H7 (cell line): Measurements from ENCODE around the gene SRGAP2C. TPM values are rescaled to one million over a fixed set of nuclear protein-coding genes. Genes with fewer than 3 reads are reported as not detected.
"Not testable (repeated sequence)": the region's sequence is repeated elsewhere in the genome, so short reads cannot be mapped to it uniquely, and the experiment has no call there.

Source experiments
- DNase-seq: peaks from one replicate; pipeline ENCODE4 v3.0.0; 2012
- H3K27me3 ChIP-seq: 2 replicates; pipeline ENCODE4 v1.6.0; 2011; ENCODE audit warnings: mild to moderate bottlenecking, low read length; ENCODE audit not compliant: control insufficient read depth, insufficient read depth
- H3K36me3 ChIP-seq: replicated peaks from 2 replicates; pipeline ENCODE4 v1.5.1; 2011; ENCODE audit warnings: low read length; ENCODE audit not compliant: control insufficient read depth, insufficient read depth
- H3K4me3 ChIP-seq: 2 replicates; pipeline ENCODE4 v1.5.1; 2011; ENCODE audit warnings: low read depth, mild to moderate bottlenecking, control low read depth, low read length, moderate library complexity; ENCODE audit not compliant: insufficient read depth
- total RNA-seq: library from RNA; depleted of rRNA; stranded (reverse); fragments of >200 nt; shearing (Covaris generic); gene quantifications from 2 replicates; pipeline ENCODE4 v1.2.3, GENCODE V29; 2014

Gene SRGAP2C
- total RNA-seq, 1 experiment from 2014 or later = 36.7 TPM

DNA sequence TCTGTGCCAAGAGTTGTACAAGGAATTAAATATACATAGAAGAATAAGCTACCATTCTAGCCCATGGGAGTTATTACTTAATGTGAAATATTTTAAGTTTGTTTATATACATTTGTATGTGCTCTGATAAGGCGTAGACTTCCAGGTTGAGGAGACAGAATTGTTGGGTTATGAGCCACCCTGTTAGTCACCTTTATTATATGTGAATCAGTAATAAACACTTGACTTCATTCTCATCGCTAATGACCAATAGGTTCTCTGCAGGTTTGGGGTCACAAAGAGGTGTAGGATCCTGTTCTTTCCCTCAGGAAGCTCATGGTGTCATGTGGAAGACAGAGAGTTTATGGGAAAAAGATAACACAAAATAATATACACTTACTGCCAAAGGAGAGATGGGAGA is 117.1 kb downstream of the SRGAP2C start:
- not testable (repeated sequence) for DNase-seq, H3K27me3 ChIP-seq, H3K36me3 ChIP-seq, H3K4me3 ChIP-seq

DNA sequence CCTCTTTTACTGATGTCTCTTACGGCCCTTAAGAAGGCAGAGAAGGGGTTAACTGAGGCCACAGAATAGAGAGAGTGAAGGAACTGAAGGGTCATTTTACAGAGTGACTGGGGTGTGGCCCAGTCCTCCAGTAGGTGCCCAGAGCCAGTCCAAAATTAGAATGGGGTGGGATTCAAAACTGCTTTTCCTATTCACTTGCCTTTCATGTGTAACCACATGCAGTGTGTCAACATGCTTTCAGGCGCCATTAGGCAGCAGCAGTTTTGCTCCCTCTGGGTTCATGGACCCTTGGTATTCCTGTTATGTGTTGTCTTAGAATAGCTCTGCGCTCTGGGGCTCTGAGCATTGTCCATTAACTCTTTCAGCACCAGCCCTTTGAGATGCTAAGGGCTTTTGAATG is 123.0 kb downstream of the SRGAP2C start:
- H3K36me3 ChIP-seq, H3K27me3 ChIP-seq, DNase-seq, H3K4me3 ChIP-seq: not testable (repeated sequence)

DNA sequence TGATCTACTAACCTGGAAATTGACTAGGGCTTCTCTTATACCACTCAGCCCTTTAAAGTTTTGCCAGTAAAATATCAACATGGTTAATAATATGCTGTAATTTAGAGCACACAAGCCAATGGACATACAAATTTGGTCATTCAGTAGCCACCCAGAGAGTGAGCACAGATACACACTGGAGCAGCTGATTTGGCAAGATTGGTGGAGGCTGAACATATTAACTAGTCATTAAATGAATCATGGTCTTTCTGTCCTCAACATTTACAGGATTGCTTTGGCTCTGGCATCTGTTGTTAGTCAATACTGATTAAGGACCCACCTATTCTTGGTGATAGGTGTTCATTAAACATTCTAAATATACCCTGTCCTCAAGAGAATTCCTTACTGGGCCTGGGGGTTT is 130.7 kb downstream of the SRGAP2C start:
- H3K27me3 ChIP-seq, H3K36me3 ChIP-seq, DNase-seq, H3K4me3 ChIP-seq: not testable (repeated sequence)

DNA sequence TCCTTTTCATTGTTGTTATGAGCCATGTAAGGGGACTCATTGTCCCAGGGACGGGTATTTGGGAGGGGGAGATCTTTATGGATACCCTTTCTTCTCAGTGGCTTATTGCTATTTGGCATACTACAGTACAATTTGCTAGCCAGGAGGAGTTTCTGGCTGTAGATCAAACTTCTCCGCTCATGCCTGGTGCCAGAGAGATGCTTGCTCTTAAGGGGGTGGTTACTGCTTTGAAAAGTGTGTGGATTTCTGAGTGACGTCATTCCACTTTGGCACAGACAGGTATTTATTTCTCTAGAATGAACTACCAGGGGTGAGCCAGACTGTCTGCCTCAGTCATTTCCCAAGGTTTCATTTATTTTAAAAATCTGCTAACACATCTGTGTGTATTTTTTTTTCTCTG is 131.3 kb downstream of the SRGAP2C start:
- not testable (repeated sequence) for H3K27me3 ChIP-seq, DNase-seq, H3K4me3 ChIP-seq, H3K36me3 ChIP-seq

DNA sequence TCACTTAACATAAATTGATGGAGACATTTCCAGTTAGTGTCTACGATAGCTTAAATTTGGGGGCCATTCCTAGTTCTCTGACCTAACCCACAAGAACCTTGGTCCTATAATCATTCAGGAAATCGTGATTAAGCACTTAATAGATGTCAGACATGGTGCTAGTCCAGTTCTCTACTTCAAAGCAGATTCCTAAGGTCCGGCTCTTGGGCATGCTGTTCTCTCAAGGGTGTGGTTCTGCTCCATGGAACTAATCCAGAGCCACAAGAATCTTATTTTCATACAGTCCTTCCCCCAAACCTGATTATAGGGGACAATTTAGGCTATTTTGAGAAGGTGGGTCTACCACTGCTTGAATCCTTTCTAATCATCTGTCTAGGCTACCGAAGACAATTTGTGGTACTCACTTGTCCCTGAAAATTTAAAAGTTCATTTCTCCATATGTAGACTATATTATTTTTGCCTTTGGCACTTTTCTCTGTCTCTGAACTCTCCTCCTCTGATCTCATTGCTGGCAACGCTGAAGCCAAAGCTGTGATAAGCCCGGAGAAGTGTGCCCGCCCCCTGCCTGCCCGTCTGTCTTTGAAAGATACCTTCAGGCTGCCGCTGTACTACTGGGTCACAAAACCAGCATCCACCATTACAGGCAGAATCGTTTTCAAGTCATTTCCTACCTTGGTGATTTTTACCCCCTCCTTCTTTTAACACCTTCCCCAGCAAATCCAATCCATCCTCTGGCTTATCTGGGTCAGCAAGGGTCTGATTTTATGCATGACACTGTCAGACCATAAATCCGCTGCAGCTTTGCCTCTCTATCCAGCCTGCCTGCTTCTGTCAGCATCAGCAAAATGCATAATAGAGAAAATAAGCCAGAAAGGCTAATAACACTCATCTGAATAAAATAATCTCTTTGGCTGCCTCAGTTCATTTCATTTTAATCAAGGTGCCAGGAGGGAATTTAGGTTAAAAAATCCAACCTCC is 133.0 kb downstream of the SRGAP2C start:
- DNase-seq, H3K27me3 ChIP-seq, H3K36me3 ChIP-seq, H3K4me3 ChIP-seq: not testable (repeated sequence)

DNA sequence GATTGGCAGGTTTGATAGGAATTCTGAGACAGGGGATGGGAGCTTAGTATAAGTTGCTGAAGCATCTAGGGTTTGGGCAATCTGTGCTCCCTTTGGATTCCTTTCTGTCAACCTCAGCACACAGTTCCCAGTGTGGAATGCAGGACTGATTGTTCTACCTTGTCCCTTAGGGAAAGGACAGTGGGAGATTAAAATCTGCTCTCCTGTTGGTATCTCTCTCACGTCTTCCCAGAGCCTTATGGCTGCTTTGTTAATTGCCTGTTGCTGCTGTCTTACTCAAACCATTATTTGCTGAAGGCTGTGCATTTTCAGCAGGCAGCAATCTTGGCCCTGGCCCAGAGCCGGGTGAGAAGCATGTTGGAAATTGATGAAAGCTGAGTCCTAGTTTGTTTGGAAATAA is 133.9 kb downstream of the SRGAP2C start:
- not testable (repeated sequence) for H3K4me3 ChIP-seq, H3K27me3 ChIP-seq, DNase-seq

DNA sequence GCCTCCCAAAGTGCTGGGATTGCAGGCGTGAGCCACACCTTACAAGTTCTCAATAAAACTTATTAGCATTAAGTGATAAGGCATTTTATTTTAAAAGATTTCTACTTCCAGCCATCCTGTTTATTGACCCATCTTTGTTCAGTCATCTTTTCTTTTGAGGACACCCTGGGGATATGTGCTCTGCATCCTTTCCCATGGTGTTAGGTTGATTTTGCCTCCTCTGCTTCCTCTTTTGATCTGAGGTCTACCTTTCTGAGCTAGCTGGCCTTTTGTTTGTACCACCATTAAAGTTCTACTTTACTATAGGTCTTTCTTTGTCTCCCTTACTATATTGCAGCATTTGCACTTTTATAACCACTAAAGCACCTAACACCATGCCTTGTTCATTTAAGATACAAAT is 136.9 kb downstream of the SRGAP2C start:
- not testable (repeated sequence) for H3K4me3 ChIP-seq, H3K36me3 ChIP-seq, DNase-seq, H3K27me3 ChIP-seq

More for the DNA sequence above, 133.9 kb downstream of the SRGAP2C start:
- H3K36me3 ChIP-seq = not testable (repeated sequence)

DNA sequence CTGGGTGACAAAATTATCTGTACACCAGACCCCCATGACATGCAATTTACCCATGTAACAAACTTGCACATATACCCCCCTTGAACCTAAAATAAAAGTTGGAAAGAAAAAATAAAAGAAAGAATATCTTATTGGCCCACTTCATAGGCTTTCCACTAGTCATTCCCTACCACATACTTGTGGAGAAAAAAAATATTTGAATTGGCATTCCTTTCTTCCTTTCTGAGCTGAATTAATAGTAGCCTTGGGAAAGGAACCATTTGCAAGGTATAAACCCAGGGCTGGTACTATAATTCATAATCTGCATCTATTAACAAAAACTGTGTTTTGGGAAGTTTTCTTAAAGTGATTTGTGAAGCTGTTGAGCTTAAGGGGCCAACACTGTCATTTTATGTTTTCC is 140.0 kb downstream of the SRGAP2C start:
- not testable (repeated sequence) for DNase-seq, H3K27me3 ChIP-seq

DNA sequence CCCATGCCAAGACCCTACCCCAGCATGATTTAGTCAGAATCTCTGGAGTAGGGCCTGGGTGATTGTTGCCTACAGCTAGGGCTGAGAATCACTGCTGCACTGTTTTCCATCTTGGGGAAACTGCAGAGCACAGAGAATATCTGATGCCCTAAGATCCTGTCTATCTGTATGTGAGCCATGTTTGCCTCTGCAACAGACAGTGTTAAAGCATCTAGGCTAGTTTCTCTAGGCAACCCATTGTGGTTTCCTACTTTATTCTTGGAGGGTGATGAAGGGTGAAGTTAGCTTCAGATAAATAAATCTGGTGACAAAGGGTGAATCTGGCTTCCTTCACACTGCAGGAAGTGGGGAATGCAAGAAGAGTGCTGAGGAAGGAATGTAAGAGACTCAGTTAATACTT is 147.4 kb downstream of the SRGAP2C start:
- H3K27me3 ChIP-seq, H3K36me3 ChIP-seq, H3K4me3 ChIP-seq, DNase-seq: not testable (repeated sequence)

More for the DNA sequence above, 140.0 kb downstream of the SRGAP2C start:
- H3K4me3 ChIP-seq, H3K36me3 ChIP-seq: not testable (repeated sequence)

DNA sequence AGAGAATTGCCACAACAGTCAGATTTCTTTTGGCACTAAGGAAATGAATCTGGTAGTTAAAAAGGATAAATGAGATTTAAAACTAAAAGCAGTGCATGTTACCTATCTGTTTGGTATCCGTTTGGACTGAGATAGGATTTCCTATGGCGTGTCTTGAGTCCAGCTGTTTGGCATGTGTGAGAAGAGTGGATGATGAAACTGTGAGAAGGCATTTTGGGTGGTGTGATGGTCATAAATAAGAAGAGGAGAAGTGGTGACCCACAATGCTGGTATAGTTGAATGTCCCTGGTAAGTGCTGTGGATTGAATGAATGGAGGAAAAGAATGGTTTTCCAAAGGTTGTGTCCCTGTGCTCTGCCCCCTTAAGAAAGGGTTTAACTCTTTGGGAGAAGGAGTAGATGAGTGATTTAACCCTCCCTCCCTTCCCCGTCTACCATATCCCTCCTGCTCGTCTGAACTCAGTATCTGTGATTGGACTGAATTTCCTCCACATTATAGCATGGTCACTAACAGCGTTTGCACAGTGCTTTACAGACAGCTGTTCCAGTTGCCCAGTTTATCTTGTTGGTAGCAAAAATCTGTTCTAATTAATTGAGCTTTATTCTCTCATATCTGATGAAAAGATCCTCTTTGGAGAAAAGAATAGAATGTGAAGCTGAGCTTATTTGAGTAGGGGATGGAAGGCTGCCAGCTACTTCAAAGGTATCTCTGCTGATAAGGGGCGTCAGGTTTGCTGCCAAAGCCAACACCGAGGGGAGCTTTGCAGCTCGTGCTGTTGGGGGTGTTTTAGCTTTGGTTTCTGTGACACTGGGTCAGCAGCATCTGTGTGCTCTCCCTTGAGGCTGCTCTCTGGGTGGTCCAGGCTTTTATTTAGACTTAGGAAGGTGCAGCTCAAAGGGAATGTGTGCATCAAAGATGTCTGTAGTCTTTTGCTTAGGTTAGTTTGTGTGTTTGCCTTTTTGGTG is 148.1 kb downstream of the SRGAP2C start:
- H3K27me3 ChIP-seq, H3K36me3 ChIP-seq, H3K4me3 ChIP-seq, DNase-seq: not testable (repeated sequence)

DNA sequence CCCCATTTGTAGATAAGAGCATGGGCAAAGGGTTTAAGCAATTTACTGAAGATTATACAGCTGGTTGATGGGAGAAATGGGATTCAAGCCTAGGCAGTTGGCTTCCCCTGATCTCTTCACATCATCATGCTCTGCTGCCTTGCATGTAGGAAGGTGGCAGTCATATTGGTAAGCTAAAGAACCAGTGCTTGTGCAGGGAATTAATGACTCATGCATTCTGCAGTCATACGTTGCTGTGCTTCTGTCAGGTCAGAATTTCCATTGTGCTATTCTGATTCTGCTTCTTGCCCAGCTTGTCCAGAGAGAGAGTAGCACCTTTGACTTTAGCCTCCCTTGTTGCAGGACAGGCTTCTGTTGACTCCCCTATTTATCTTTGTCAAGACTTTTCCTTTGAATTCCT is 153.2 kb downstream of the SRGAP2C start:
- not testable (repeated sequence) for H3K27me3 ChIP-seq, H3K4me3 ChIP-seq, H3K36me3 ChIP-seq, DNase-seq

DNA sequence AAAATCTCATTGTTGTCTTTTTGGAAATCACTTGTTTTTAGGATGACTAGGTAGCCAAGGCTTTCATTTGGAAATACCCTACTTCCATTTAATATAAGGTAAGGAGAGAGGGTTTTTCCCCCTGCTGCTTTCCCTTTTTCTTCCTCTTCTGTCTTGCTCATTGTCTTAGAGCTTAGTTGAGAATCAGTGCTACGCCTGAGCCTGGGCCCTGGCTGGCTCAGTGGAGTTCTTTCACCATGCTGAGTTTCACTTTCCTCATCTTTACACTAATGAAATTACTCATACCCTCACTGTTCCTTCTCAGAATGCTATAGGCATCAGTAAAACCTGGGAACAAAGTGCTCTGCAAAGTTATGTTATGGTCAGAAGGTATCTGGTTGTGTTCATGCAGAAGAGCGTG is 154.8 kb downstream of the SRGAP2C start:
- H3K4me3 ChIP-seq, H3K27me3 ChIP-seq, DNase-seq, H3K36me3 ChIP-seq: not testable (repeated sequence)

DNA sequence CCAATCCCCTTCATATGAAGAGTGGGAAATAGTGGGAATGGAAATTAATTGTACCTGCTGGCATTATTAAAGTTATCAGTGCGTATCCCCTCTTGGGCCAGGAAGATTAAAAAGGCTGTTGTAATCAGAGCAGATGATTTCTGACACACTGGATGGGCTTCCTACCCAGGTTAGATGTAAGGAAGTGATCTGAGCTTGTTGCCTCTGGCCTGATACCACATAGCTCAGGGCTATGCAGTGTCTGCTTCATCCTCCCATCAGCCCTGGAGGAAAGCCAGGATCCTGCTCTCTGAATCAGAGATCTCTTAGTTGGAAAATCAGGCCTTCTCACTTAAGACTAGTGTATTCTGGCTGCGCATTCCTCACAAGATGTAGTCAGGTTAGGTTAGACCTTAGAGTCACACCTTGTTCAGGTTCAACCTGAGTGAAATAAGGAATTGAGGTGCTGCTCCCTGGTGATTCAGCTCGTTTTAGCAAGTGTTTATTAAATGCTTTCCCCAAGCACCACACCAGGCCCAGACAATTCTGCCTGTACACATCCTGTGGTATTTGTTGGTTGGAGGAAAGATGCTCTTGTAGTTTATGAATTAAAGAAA is 158.6 kb downstream of the SRGAP2C start:
- H3K36me3 ChIP-seq, H3K4me3 ChIP-seq, H3K27me3 ChIP-seq, DNase-seq: not testable (repeated sequence)

DNA sequence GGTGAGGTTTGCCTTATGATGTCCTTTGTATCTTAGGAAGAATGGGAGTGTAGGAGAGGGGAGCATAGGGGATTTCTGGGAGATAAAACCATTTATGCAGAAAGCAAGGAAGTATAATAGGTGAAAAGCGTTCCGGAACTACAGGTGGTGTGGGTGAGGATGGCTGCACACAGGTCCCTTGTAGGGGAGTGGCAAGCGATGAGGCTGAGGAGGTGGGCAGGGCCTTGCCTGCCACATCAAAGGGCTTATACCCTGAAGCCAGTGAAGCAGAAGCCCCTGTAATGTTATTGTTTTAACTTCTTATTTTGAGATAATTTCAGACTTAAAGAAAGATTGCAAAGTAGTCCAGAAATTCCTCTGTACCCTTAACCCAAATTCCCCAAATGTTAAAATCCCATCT is 159.6 kb downstream of the SRGAP2C start:
- not testable (repeated sequence) for H3K36me3 ChIP-seq, DNase-seq, H3K4me3 ChIP-seq, H3K27me3 ChIP-seq
